Testis (tissue), 3 donors: ENCODE measurements around the gene CYP4F2. TPM values are rescaled to one million over a fixed set of nuclear protein-coding genes. Genes with fewer than 3 reads are reported as not detected.
A peak's percentile ranks its signal among the peaks of the same experiment; 100 is the strongest.

ENCODE experiments used
- DNase-seq: peaks from one replicate; pipeline ENCODE4 v3.0.0-alpha.2; 2019
- H3K27ac ChIP-seq, 2 donors: fragments of 200-600 bp; sonication (generic); one replicate each; pipeline ENCODE4 v1.5.1; 2019
- H3K27me3 ChIP-seq: fragments of 200-600 bp; sonication (generic); one replicate; pipeline ENCODE4 v1.5.1; 2019
- H3K36me3 ChIP-seq: fragments of 200-600 bp; sonication (generic); one replicate; pipeline ENCODE4 v1.5.1; 2017; ENCODE audit warnings: low read depth; ENCODE audit errors: missing control alignments
- H3K4me1 ChIP-seq: fragments of 200-600 bp; sonication (generic); one replicate; pipeline ENCODE4 v1.5.1; 2019
- H3K4me3 ChIP-seq, 2 donors: fragments of 200-600 bp; sonication (generic); one replicate each; pipeline ENCODE4 v1.5.1; 2017 to 2019
- H3K9me3 ChIP-seq: fragments of 200-600 bp; sonication (generic); one replicate; pipeline ENCODE4 v1.5.1; 2017
- POLR2A ChIP-seq: fragments of 450-650 bp; IDR thresholded peaks from one replicate; pipeline ENCODE4 v1.6.1; 2017; ENCODE audit warnings: antibody characterized with exemption, mild to moderate bottlenecking, moderate library complexity
- WGBS, 2 donors: methylation state at CpG; one replicate each; pipeline ENCODE4 v1.1.5; 2018; 5-methylcytosine and 5-hydroxymethylcytosine counted together
- intact Hi-C: fragments of 100-400 bp; cut with DNase I; formaldehyde crosslinking; loops from one replicate; pipeline ENCODE4 v1.15.1; 2023; ENCODE audit warnings: low total_unique reads
- polyA plus RNA-seq: library from polyadenylated mRNA; stranded (reverse); fragments of 350-450 nt; fragmentation: Illumina TruSeq; extraction: RNeasy Lipid Tissue Mini Kit (QIAGEN cat#74804); gene quantifications from one replicate; pipeline ENCODE4 v1.2.3, GENCODE V29; 2014; ENCODE audit warnings: low read depth, low replicate concordance; ENCODE audit not compliant: insufficient read depth
- total RNA-seq, 2 donors: library from RNA; depleted of rRNA; stranded (reverse); fragments of >200 nt; gene quantifications; one replicate each; pipeline ENCODE4 v1.2.3, GENCODE V29; 2016
- TF ChIP-seq, protein P1 (sequence below), 3 experiments: fragments of 450-650 bp in 2 of 3; fragments of 200-600 bp in 1 of 3; sonication (generic) in 1 of 3; IDR thresholded peaks; one replicate each; pipeline ENCODE4 v1.5.1; 2016 to 2019; ENCODE audit warnings: antibody characterized with exemption in 3 of 3, mild to moderate bottlenecking in 2 of 3, moderate library complexity in 1 of 3

CYP4F2 gene
- total and polyA plus RNA-seq, 3 donors from 2014 or later: 1.8 to 4.1 (median 3.3) TPM

DNA sequence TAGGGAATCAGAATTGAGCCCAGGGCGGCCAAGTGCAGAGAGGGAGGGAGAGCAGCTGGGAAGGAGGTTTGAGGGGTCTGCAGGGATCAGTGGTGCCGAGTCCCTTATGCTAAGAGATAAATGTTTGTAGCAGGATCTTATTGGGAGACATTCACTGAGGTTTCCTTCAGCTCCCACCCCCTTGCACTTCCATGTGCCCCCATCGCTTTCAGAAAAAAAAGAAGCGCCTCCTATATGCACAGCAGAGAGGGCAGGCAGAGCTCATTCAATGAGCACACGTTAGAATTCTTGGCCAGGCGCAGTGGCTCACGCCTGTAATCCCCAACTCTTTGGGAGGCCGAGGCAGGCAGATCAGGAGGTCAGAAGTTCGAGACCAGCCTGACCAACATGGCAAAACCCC is 28.0 kb downstream of the CYP4F2 start:
- Histone ChIP-seq H3K9me3 (no peaks in the 10 kb centered on the region), H3K27ac (no peak overlapping the region), H3K36me3 (no peaks in the 10 kb centered on the region), H3K4me3 (no peak overlapping the region), H3K4me1 (no peaks in the 10 kb centered on the region), H3K27me3 (no peaks in the 10 kb centered on the region)
- WGBS, 2 donors: 66 to 74% methylated on average over 9 of the region's 9 CpGs
- DNase-seq: no peak
- TF ChIP-seq POLR2A: no peak
- TF ChIP-seq, protein P1, sequence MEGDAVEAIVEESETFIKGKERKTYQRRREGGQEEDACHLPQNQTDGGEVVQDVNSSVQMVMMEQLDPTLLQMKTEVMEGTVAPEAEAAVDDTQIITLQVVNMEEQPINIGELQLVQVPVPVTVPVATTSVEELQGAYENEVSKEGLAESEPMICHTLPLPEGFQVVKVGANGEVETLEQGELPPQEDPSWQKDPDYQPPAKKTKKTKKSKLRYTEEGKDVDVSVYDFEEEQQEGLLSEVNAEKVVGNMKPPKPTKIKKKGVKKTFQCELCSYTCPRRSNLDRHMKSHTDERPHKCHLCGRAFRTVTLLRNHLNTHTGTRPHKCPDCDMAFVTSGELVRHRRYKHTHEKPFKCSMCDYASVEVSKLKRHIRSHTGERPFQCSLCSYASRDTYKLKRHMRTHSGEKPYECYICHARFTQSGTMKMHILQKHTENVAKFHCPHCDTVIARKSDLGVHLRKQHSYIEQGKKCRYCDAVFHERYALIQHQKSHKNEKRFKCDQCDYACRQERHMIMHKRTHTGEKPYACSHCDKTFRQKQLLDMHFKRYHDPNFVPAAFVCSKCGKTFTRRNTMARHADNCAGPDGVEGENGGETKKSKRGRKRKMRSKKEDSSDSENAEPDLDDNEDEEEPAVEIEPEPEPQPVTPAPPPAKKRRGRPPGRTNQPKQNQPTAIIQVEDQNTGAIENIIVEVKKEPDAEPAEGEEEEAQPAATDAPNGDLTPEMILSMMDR (IDR thresholded peaks at IDR 0.05): no peak
- intact Hi-C loops: loop anchor here (10.0 kb wide), 1 partner anchor 235 kb away; no protein-coding TSS in a partner anchor

DNA sequence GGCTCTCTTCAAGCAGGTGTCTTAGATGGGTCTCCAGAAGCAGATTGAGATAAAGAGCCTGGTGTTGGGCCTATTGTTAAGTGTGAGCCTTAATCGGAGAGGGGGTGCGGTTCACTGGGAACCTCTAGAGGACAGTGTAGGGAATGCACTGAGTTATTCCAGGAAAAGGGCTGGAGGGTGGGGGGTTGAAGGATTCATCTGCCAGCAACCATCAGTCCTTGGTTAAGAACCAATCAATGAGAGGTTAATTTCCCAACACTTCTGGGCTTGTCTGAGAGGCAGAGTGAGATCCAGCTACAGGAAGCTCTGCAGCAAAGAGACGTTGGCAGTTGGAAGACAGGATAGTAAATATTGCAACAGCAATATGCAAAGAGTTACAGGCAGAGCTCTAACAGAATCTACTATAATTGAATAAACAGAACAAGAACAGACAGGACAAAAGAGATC is 28.7 kb downstream of the CYP4F2 start:
- Histone ChIP-seq H3K27ac (no peak overlapping the region), H3K9me3 (no peaks in the 10 kb centered on the region), H3K4me3 (no peak overlapping the region), H3K27me3 (no peaks in the 10 kb centered on the region), H3K4me1 (no peaks in the 10 kb centered on the region), H3K36me3 (no peaks in the 10 kb centered on the region)
- peak; percentile 36 for DNase-seq
- no peak for TF ChIP-seq POLR2A
- TF ChIP-seq, protein P1 (IDR thresholded peaks at IDR 0.05): peak in 2 of 3 experiments; percentile 46 to 52
- 6 to 9% methylated on average over 3 of the region's 3 CpGs for WGBS, 2 donors
- intact Hi-C loops: no loop called here

DNA sequence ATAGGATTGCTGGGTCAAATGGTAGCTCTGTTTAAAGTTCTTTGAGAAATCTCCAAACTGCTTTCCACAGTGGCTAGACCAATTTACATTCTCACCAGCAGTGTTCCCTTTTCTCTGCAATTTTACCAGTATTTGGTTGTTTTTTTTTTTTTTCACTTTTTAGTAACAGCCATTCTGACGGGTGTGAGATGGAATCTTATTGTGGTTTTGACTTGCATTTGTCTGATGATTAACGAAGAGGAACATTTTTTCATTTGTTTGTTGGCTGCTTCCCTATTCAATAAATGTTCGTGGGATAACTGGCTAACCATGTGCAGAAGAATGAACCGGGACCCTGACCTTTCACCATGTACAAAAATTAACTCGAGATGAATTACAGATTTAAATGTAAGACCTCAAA is 31.2 kb downstream of the CYP4F2 start:
- TF ChIP-seq, protein P1 (IDR thresholded peaks at IDR 0.05): no peak
- no peak for TF ChIP-seq POLR2A
- H3K27ac ChIP-seq: no peak overlapping the region
- H3K4me1 ChIP-seq: no peaks in the 10 kb centered on the region
- H3K27me3 ChIP-seq: no peaks in the 10 kb centered on the region
- no peaks in the 10 kb centered on the region for H3K9me3 ChIP-seq
- H3K4me3 ChIP-seq: no peak overlapping the region
- no peak for DNase-seq
- H3K36me3 ChIP-seq: no peaks in the 10 kb centered on the region
- WGBS, 2 donors: 60 to 64% methylated on average over 5 of the region's 5 CpGs
- intact Hi-C loops: no loop called here

DNA sequence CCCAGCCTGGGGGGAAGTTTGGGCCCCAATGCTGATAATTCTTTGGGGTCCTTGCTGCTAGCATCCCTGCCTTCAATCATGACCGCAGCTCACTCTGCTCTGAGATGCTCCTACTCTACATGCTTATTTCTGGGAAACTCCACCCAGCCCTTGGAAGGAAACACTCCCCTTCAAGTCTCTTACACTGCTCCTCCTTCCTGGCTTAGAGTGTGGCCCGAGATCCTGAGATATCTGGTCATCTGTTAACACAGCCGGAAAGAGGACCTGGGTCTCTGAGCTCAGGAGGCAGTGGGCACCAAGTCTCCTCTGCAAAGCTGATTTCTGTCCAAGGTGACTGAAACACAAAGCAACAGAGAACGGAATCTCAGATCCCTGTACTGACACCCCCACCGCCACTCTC is 33.0 kb downstream of the CYP4F2 start:
- H3K27me3 ChIP-seq: no peaks in the 10 kb centered on the region
- no peak overlapping the region for H3K27ac ChIP-seq
- H3K4me1 ChIP-seq: no peaks in the 10 kb centered on the region
- H3K9me3 ChIP-seq: no peaks in the 10 kb centered on the region
- no peak for TF ChIP-seq POLR2A
- TF ChIP-seq, protein P1 (IDR thresholded peaks at IDR 0.05): no peak
- no peaks in the 10 kb centered on the region for H3K36me3 ChIP-seq
- 66 to 73% methylated on average over 5 of the region's 5 CpGs for WGBS, 2 donors
- no peak for DNase-seq
- intact Hi-C loops: no loop called here
- H3K4me3 ChIP-seq: no peak overlapping the region

DNA sequence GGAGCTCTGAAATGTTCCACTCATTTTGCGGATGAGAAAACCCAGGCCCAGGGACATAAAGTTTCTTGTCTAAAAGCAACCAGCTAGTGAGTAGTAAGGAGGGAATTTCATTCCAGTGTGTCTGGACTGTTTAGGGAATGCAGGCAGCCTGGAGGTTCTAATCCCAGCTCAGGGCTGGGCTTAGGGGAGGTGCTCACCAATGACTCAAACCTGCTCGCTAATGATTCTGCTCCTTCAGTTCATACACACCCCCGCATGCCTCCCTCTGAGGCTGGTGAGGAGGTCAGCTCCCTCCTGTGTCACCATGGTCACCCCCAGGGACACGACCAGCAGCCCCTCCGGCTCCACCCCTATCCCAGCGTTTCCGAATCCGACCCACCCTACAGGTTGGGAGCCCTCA is 34.6 kb downstream of the CYP4F2 start:
- WGBS, 2 donors: 42 to 68% methylated on average over 8 of the region's 8 CpGs
- no peak for DNase-seq
- no peaks in the 10 kb centered on the region for H3K4me1 ChIP-seq
- TF ChIP-seq, protein P1 (IDR thresholded peaks at IDR 0.05): no peak
- no peak for TF ChIP-seq POLR2A
- no peaks in the 10 kb centered on the region for H3K36me3 ChIP-seq
- H3K9me3 ChIP-seq: no peaks in the 10 kb centered on the region
- H3K27ac ChIP-seq: no peak overlapping the region
- intact Hi-C loops: no loop called here
- H3K27me3 ChIP-seq: no peaks in the 10 kb centered on the region
- no peak overlapping the region for H3K4me3 ChIP-seq
